AG09319 (cell line): Measurements from ENCODE around the gene MARCHF9.
A peak's percentile ranks its signal among the peaks of the same experiment; 100 is the strongest.

Experiments
- DNase-seq: peaks from one replicate; pipeline ENCODE4 v3.0.0-alpha.2; 2010; ENCODE audit warnings: low read depth; ENCODE audit errors: extremely low read depth
- TF ChIP-seq, protein P1 (sequence below): IDR thresholded peaks from 2 replicates; pipeline ENCODE4 v1.5.1; 2011; ENCODE audit warnings: low read depth, mild to moderate bottlenecking, inconsistent platforms, low read length, moderate library complexity

Gene MARCHF9

DNA sequence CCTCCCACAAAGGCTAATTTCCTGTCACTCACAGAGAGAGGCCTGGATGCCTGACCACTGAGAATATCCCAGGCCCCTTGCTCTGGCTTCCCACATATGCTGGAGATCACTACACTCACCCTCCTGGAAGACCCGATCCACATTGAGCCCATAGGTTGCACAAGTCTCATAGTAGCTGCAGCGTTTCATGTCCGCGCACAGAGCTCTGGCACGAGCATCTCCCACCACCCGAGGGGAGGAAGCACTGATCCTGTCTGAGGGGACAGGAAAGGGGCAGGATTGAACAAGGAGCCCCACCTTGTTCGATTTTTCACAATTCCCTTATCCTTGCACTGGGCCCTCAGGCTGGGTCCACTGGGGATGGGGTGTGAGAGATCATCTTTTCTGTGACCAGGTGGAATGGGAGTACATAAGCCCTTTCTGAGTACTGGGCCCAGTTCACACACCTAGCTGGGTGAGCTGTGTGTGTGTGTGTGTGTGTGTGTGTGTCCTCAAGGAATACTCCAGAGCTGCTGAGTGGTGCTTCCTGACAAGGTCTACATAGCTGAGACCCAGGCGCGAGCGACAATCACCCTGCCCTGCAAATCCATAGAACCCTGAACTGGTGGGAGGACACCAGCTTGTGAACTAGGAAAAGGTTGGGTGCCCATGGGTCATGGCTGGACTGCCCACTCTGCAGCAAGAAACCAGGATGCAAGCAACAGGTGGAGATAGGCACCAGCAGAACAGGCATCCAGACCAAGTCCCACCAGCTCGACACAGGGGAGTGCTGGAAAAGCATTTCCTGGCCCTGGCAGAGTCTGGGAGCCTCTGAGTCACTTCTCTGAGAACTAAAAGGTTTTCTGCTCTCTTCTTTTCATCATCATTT lies 21.9 kb upstream of the MARCHF9 start:
- TF ChIP-seq, protein P1, sequence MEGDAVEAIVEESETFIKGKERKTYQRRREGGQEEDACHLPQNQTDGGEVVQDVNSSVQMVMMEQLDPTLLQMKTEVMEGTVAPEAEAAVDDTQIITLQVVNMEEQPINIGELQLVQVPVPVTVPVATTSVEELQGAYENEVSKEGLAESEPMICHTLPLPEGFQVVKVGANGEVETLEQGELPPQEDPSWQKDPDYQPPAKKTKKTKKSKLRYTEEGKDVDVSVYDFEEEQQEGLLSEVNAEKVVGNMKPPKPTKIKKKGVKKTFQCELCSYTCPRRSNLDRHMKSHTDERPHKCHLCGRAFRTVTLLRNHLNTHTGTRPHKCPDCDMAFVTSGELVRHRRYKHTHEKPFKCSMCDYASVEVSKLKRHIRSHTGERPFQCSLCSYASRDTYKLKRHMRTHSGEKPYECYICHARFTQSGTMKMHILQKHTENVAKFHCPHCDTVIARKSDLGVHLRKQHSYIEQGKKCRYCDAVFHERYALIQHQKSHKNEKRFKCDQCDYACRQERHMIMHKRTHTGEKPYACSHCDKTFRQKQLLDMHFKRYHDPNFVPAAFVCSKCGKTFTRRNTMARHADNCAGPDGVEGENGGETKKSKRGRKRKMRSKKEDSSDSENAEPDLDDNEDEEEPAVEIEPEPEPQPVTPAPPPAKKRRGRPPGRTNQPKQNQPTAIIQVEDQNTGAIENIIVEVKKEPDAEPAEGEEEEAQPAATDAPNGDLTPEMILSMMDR, result no peak
- no peak for DNase-seq

DNA sequence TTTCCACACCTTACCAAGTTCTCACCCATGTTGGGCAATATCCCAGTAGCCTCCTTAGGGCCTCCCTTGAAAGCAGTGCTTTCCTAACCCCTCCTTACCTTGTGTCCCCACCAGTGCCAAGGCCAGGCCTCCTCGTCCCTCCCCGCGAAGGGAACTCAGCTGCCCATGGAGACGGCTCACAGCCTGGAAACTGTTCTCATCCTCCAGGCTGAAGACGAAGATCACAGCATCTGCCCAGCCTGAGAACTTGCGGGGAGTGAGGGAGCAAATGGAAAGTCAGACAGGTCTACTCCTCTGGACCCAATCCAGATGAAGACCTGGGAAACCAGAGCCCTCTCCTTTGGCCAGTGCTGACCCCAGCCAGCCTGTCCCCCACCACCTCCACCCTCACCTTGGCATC lies 21.0 kb upstream of the MARCHF9 start:
- DNase-seq, result no peak
- TF ChIP-seq, protein P1, result no peak

DNA sequence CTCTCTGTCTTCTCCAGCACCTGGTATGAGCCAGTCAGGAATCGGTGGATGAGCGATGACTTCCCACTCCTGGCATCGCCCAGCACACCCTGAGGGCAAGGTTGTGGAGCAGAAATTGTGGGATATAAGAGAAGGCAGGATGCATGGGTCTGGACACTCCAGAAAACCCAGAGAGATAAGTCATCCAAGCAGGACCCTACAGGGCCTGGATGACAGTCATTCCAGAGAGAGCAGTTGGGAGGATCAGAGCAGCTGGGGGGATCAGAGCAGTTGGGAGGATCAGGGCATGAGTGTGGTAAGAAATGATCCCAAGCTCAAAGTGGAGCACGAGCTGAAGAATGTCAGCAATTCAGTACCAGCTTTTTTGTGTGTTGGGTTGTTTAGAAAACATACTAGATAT lies 20.3 kb upstream of the MARCHF9 start:
- TF ChIP-seq, protein P1, result no peak
- no peak for DNase-seq

DNA sequence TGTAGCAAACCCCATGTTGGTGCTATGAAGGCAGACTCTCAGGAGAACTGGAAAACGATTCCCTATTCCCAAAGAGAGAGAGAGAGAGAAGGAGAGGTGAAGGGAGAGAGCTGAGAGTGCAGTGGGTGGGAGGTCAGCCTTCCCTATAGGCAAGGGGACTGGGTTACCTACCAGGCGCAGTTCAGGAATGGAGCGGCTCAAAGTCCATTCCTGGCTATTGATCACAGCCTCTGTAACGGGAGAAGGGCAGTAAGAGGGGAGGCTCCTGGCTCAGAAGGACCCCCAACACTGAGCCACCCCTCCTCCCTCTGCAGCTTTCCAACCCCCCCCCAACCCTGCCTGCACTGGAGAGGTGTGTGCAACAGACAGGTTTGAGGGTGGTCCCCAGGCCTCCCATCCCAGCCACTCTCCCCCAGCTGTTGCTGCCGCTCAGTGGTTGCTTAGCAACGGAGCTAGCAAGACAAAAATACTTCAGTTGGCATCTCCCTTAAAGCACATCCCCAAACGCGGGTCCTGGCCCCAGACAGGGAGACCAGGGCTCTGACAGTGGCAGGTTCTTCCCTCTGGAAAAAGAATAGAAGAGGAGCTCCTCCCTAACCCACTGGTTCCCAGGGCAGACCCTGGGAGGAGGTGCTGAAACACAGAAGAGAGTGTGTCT lies 19.6 kb upstream of the MARCHF9 start:
- TF ChIP-seq, protein P1, result no peak
- no peak for DNase-seq

DNA sequence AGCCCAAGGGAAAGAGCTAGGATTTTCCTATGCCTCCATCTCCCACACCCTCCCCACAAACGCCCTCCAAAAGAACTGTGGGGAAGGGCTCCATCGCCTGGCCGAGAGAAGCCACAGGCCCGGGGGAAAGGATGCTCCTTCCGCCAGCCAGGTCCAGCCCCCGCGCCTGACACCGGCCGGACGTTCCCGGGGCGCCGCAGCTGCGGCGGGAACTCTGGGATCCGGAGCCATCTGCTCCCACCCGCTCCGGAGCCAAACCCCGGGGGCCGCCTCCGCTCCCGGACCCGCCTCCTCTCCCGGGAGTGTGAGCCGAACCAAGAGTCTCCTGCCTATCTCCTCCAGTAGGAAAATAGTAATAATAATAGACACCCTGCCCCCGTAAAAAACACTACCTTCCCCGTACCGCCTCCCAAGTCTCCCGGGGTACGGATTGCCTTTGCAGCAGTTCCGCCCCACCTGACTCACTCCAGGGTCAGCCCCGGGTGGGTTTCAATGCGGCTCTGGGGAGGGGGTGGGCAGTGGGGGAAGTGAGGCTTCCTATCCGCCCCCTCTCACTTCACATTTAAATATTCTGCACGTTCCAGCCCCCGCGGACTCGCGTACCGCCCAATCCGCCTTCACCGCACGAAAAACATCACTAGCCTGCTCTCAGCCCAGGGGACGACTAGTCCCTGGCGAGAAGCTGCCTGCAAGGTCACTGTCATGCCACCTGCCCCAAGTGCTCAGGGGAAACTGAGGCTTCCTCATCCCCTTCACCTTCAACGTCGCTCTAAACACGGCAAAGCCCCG lies 18.8 kb upstream of the MARCHF9 start:
- TF ChIP-seq, protein P1, result peak; percentile 33
- DNase-seq, result no peak

DNA sequence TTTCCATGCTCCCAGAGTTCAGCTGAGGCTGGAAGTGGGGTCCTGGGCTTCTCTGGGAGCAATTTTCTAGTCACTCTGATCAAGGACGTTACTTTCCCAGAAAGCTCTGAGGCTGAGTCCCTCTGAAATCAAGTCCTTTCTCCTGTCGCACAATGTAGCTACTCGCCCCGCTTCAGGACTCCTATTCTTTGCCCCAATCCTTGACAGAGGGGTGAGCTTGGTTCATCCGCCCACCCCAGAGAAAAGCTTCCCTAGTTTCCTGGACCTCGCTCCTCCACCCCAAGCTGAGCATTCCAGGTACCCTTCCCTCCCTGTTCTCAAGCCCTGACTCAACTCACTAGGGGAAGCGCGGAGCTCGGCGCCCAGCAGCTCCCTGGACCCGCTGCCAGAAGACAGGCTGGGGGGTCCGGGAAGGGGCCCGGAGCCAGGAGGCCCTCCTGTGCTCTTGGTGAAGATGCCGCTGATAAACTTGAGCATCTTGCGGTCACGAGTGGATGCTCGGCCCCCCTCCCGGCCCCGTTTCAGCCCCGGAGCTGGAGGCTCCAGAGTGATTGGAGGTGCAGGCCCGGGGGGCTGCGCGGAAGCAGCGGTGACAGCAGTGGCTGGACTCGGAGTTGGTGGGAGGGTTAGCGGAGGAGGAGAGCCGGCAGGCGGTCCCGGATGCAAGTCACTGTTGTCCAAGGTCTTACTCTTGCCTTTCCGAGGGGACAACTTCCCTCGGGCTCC lies 18.0 kb upstream of the MARCHF9 start:
- TF ChIP-seq, protein P1, result no peak
- no peak for DNase-seq
